Keratinocyte (primary cell): ENCODE data around the gene LASP1NB.

ENCODE experiments used
- DNase-seq: peaks from one replicate; pipeline ENCODE4 v3.0.0-alpha.2; 2011; ENCODE audit warnings: low read depth, missing footprints, low spot score
- FAIRE-seq: peaks from 2 replicates; lab custom pipeline; 2011; peaks lifted over from hg19 to GRCh38; lab: Jason Lieb, UNC
- H2AFZ ChIP-seq: 2 replicates; pipeline ENCODE4 v1.6.0; 2012; ENCODE audit warnings: low read length, control low read depth, inconsistent platforms; ENCODE audit not compliant: control insufficient read depth
- H3K27ac ChIP-seq: 2 replicates; pipeline ENCODE4 v1.5.1; 2011; ENCODE audit warnings: low read length; ENCODE audit not compliant: control insufficient read depth, insufficient read depth
- H3K27me3 ChIP-seq: 3 replicates; pipeline ENCODE4 v1.6.0; 2011; ENCODE audit warnings: low read length; ENCODE audit not compliant: control insufficient read depth, insufficient read depth; ENCODE audit errors: extremely low read depth
- H3K36me3 ChIP-seq, 2 experiments: 2 replicates in 1 of 2; 3 replicates in 1 of 2; pipeline ENCODE4 v1.5.1; 2011; ENCODE audit warnings: low read length in 2 of 2, mild to moderate bottlenecking in 1 of 2; ENCODE audit not compliant: control insufficient read depth in 2 of 2, insufficient read depth in 2 of 2; ENCODE audit errors: extremely low read depth in 1 of 2
- H3K4me1 ChIP-seq: 3 replicates; pipeline ENCODE4 v1.5.1; 2011; ENCODE audit warnings: low read length; ENCODE audit not compliant: control insufficient read depth, insufficient read depth; ENCODE audit errors: extremely low read depth
- H3K4me2 ChIP-seq: 3 replicates; pipeline ENCODE4 v1.6.0; 2011; ENCODE audit warnings: low read depth, low read length; ENCODE audit not compliant: control insufficient read depth, insufficient read depth; ENCODE audit errors: extremely low read depth
- H3K4me3 ChIP-seq, 3 experiments: fragments of 200-600 bp in 1 of 3; sonication (generic) in 1 of 3; 2 replicates in 2 of 3; 3 replicates in 1 of 3; pipeline ENCODE4 v1.5.1; 2011 to 2016; ENCODE audit warnings: low read length in 3 of 3, mild to moderate bottlenecking in 3 of 3, control low read depth in 2 of 3, inconsistent platforms in 1 of 3, low read depth in 1 of 3, mixed read lengths in 1 of 3, mixed run types in 1 of 3, moderate library complexity in 1 of 3; ENCODE audit not compliant: control insufficient read depth in 2 of 3, insufficient read depth in 2 of 3; ENCODE audit errors: extremely low read depth in 1 of 3
- H3K79me2 ChIP-seq: 2 replicates; pipeline ENCODE4 v1.6.0; 2012; ENCODE audit warnings: low read length; ENCODE audit not compliant: control insufficient read depth, insufficient read depth
- H3K9ac ChIP-seq: 3 replicates; pipeline ENCODE4 v1.6.0; 2011; ENCODE audit warnings: low read length; ENCODE audit not compliant: control insufficient read depth, insufficient read depth; ENCODE audit errors: extremely low read depth
- H3K9me1 ChIP-seq: 3 replicates; pipeline ENCODE4 v1.6.0; 2011; ENCODE audit warnings: low read length; ENCODE audit not compliant: control insufficient read depth, insufficient read depth; ENCODE audit errors: extremely low read depth
- H3K9me3 ChIP-seq: 2 replicates; pipeline ENCODE4 v1.5.1; 2012; ENCODE audit warnings: low read depth, low read length; ENCODE audit not compliant: control insufficient read depth
- H4K20me1 ChIP-seq: 3 replicates; pipeline ENCODE4 v1.6.0; 2011; ENCODE audit warnings: low read length; ENCODE audit not compliant: control insufficient read depth, insufficient read depth; ENCODE audit errors: extremely low read depth
- EZH2 ChIP-seq: IDR thresholded peaks from one replicate; pipeline ENCODE4 v1.6.1; 2012; ENCODE audit warnings: inconsistent platforms, mild to moderate bottlenecking, low read length, moderate library complexity
- dilution Hi-C: fragments of 300-500 bp; cut with MboI; formaldehyde crosslinking; loops from one replicate; pipeline ENCODE4 v1.7.0; 2020; ENCODE audit warnings: low sequenced_read_pairs; ENCODE audit not compliant: extremely low pct_ligation_motif_present
- TF ChIP-seq, protein P1 (sequence below), 3 experiments: IDR thresholded peaks in 1 of 3; conservative IDR thresholded peaks in 1 of 3; optimal IDR thresholded peaks in 1 of 3; 2 replicates in 2 of 3; 3 replicates in 1 of 3; pipeline versions ENCODE3 to v1.5.1; 2011; ENCODE audit warnings: low read length in 3 of 3, mild to moderate bottlenecking in 3 of 3, moderate library complexity in 2 of 3, control low read depth in 1 of 3, inconsistent platforms in 1 of 3; ENCODE audit not compliant: insufficient read depth in 2 of 3; ENCODE audit errors: extremely low read depth in 1 of 3

The LASP1NB gene

DNA sequence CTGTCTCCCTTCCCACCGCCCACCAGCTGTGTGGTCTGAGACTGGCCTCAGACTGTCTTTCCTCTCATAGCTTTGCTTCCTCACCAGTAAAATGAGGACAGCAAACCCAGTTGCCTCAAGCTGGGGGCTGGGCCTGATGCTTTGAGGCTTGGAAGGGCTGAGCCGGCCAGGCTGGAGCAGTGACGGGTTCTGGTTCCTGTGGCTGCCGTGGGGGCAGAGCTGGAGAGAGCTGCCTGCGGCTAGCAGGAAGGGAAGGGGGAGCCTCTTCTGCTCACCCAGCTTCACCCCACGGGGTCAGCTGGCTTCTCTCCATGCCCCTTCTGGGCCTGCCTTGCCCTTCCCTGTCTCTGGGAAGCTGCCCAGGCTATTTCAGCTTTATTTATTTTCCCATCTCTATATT, 31.8 kb upstream of the LASP1NB start:
- Histone ChIP-seq H3K79me2 (peaks cover 14% of the 10 kb centered on the region), H3K4me2 (no peak overlapping the region), H3K4me1 (no peaks in the 10 kb centered on the region), H3K9ac (no peak overlapping the region), H3K27ac (no peak overlapping the region), H3K36me3 (peaks cover 56 to 64% of the 10 kb centered on the region in 2 experiments), H3K4me3 (no peak overlapping the region), H3K27me3 (no peaks in the 10 kb centered on the region), H3K9me1 (no peaks in the 10 kb centered on the region), H3K9me3 (no peaks in the 10 kb centered on the region), H2AFZ (no peak overlapping the region), H4K20me1 (no peaks in the 10 kb centered on the region)
- DNase-seq (no peak), FAIRE-seq (no peak)
- dilution Hi-C loops, result no loop called here
- no peak for TF ChIP-seq EZH2
- TF ChIP-seq, protein P1, sequence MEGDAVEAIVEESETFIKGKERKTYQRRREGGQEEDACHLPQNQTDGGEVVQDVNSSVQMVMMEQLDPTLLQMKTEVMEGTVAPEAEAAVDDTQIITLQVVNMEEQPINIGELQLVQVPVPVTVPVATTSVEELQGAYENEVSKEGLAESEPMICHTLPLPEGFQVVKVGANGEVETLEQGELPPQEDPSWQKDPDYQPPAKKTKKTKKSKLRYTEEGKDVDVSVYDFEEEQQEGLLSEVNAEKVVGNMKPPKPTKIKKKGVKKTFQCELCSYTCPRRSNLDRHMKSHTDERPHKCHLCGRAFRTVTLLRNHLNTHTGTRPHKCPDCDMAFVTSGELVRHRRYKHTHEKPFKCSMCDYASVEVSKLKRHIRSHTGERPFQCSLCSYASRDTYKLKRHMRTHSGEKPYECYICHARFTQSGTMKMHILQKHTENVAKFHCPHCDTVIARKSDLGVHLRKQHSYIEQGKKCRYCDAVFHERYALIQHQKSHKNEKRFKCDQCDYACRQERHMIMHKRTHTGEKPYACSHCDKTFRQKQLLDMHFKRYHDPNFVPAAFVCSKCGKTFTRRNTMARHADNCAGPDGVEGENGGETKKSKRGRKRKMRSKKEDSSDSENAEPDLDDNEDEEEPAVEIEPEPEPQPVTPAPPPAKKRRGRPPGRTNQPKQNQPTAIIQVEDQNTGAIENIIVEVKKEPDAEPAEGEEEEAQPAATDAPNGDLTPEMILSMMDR (optimal IDR thresholded peaks at IDR 0.05 in 1 of 3, IDR thresholded peaks at IDR 0.05 in 1 of 3, conservative IDR thresholded peaks at IDR 0.05 in 1 of 3; ENCODE audit: extremely low read depth in 1 of 3, insufficient read depth in 2 of 3, low read length in 3 of 3), result no peak

GRCh38 chr17:38894276-38894675, 31.1 kb upstream of the LASP1NB start:
- H3K4me1 ChIP-seq, result peaks cover 2% of the 10 kb centered on the region
- peaks cover 8% of the 10 kb centered on the region for H3K79me2 ChIP-seq
- H3K4me2 ChIP-seq, result no peak overlapping the region
- dilution Hi-C loops, result no loop called here
- H3K27ac ChIP-seq, result no peak overlapping the region
- no peaks in the 10 kb centered on the region for H4K20me1 ChIP-seq
- no peaks in the 10 kb centered on the region for H3K27me3 ChIP-seq
- peaks cover 57 to 60% of the 10 kb centered on the region in 2 experiments for H3K36me3 ChIP-seq
- DNase-seq (no peak), FAIRE-seq (no peak)
- H3K9me3 ChIP-seq, result no peaks in the 10 kb centered on the region
- H3K4me3 ChIP-seq, result no peak overlapping the region
- no peak overlapping the region for H3K9ac ChIP-seq
- H2AFZ ChIP-seq, result no peak overlapping the region
- no peaks in the 10 kb centered on the region for H3K9me1 ChIP-seq
- TF ChIP-seq EZH2, result no peak
- TF ChIP-seq, protein P1 (optimal IDR thresholded peaks at IDR 0.05 in 1 of 3, IDR thresholded peaks at IDR 0.05 in 1 of 3, conservative IDR thresholded peaks at IDR 0.05 in 1 of 3; ENCODE audit: extremely low read depth in 1 of 3, insufficient read depth in 2 of 3, low read length in 3 of 3), result no peak
